GM10266 (cell line): ENCODE data around the gene MAP3K5.
"Not testable (repeated sequence)": the region's sequence is repeated elsewhere in the genome, so short reads cannot be mapped to it uniquely, and the experiment has no call there.

Experiments
- DNase-seq: peaks from one replicate; pipeline ENCODE4 v3.0.0; 2012; ENCODE audit errors: extremely low spot score
- CTCF ChIP-seq: IDR thresholded peaks from 2 replicates; pipeline ENCODE4 v1.5.1; 2012; ENCODE audit warnings: mild to moderate bottlenecking, low read depth; ENCODE audit not compliant: control insufficient read depth, insufficient read depth; ENCODE audit errors: missing control alignments

The MAP3K5 gene

DNA sequence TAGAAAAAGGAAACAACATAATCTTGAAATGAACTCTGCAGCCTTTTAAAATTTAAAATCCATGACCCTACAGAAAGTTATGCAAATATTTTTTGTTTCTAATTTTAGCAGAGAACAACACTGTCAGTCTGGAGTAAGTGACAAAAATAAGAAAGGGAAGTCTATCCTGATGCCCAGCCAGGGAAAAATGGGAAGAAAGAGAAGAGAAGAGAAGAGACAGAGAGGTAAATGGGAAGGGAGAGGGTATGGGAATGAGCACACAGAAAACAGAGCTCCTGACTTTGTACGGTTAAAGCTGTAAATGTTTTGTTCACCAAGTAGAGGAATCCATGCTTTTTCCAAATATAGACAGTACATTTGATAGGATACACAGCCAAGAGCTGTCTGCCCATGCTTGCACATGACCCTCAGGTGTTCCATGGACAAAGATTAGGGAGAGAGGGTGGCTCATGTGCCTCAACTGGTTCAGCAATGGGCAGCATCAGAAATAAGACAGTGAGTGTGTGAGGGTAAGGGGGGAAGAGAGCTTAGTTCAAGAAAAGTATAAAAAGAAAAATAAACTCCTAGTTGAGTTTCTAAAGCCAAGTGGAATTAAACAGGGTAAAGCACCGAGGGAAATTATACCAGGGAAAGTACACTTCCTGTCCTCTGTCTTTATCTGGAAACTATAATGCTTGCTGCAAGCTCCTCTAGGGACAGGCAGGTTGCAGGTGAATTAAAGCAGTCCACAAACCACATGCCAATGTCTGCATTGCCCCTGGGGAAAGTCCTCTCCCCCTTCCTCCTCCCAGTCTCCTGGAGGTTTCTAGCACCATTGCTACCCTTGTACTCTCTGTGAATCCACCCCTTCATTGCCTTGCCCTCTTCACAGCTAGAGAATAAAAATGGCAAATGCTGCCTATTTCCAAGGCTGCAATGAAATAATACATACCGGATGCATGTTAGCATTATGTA lies 30.0 kb downstream of the MAP3K5 start:
- no peak for TF ChIP-seq CTCF
- DNase-seq, result no peak

DNA sequence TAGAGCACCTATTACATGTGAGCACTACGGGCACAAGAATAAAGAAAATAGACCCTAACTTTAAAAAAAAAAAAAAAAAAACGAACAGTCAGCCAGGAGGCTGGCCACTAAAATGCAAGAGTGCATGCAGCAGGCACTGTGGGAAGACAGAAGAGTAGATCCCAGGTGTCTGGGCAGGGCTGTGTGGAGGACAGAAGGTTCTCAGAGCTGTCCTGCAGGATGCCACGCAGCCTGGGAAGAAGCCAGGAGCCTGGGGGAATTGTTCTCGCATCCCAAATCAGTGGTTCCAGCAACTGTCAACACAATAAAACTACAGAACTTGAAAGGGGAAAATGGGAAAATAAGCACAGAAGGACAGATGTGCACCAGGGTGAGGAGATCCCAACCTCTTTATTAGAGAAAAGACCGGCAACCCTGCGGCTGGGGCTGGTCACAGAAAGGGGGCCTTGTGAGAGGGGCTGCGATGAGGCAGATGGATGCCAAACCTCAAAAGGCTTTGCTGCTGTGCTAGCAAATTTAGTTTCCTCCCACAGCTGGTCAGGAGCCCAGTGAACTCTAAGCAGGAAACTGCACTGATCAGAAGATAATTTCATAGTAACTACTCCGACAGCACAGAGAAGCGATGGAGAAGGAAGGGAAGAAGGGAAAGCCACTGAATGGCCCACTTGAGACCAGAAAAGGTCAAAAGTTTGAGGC lies 30.9 kb downstream of the MAP3K5 start:
- DNase-seq, result no peak
- TF ChIP-seq CTCF, result no peak

DNA sequence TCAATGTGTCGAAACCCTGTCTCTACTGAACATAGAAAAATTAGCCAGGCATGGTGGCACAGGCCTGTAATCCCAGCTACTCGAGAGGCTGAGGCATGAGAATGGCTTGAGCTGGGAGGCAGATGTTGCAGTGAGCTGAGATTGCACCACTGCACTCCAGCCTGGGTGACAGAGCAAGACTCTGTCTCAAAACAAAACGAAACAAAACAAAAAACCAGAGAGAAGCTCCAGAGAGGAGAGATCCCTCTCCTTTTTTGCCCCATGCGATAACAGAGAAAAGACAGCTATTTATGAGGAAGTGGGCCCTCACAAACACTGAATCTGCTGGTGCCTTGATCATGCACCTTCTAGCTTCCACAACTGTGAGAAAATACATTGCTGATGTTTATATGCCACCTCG lies 31.5 kb downstream of the MAP3K5 start:
- not testable (repeated sequence) for DNase-seq

DNA sequence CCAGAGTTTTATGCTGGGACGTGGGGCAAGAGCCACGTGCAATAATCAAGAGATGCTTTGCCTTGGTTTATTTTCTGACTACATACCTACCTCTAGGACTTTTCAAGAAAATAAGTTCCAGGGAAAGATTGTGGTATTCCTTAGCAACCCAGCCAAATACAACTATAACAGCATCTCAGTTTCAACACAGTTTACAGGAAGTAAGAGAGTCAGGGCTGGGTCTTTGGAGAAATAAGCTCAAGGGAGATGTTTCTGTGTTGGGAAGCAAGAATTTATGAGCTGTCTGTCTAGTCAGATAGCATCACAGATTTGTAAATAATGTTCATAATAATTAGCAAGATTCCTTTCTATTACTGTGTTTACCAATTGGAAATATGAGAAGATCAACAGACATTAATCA lies 35.1 kb downstream of the MAP3K5 start:
- TF ChIP-seq CTCF, result no peak
- DNase-seq, result no peak

GRCh38 chr6:136754820-136755219 lies 37.5 kb downstream of the MAP3K5 start:
- DNase-seq, result no peak
- TF ChIP-seq CTCF, result no peak

- no peak for TF ChIP-seq CTCF
- no peak for DNase-seq
Observed at GRCh38 chr6:136753624-136754023, 38.7 kb downstream of the MAP3K5 start.

DNA sequence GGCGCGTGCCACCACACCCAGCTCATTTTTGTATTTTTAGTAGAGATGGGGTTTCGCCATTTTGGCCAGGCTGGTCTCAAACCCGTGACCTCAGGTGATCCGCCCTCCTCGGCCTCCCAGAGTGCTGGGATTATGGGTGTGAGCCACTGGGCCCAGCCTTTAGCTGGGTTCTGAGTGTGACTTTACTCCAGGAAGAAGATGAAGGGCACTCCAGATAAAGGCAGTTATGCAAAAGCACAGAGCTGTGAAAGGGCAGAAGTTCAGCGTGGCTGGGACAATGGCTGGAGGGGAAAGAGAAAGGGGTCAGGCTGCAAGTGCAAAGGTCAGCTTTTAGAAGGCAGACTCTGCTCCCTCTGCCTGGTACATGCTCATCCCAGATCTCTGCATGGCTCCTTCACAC lies 39.7 kb downstream of the MAP3K5 start:
- no peak for TF ChIP-seq CTCF
- no peak for DNase-seq

DNA sequence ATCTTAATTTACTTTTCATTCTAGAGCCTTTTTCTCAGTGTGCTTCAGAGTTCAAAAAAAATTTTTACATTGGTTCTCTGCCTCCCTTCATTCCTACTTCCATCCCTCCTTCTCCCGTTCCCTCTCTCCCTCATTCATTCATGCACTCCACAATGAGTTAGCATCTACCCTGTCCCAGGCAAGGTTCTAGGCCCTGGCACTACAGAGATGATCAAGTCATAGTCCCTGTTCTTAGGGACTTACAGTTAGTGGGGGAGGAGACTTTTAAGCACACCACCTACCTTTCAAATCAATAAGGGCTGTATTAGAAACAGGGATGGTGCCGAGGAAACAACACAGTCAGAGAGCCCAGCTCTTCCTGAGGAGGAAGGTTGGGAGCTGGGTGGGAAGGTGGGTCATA lies 40.3 kb downstream of the MAP3K5 start:
- TF ChIP-seq CTCF, result no peak
- DNase-seq, result no peak
